GM19397 (cell line): ENCODE measurements around the gene SCN1B.
"Not testable (repeated sequence)": the region's sequence is repeated elsewhere in the genome, so short reads cannot be mapped to it uniquely, and the experiment has no call there.

Experiments used
- ATAC-seq: cut with Tn5 transposase; IDR thresholded peaks from one replicate; pipeline ENCODE4 v1.9.1; 2021; ENCODE audit warnings: mild to moderate bottlenecking, moderate library complexity; ENCODE audit not compliant: unreplicated experiment

The SCN1B gene

GRCh38 chr19:35015954-35016351 is 14.3 kb upstream of the SCN1B start:
- ATAC-seq, result no peak

- ATAC-seq, result no peak
These were observed 12.8 kb upstream of the SCN1B start for GRCh38 chr19:35017507-35017906.

- ATAC-seq, result no peak
These were observed 11.9 kb upstream of the SCN1B start for GRCh38 chr19:35018379-35018778.

GRCh38 chr19:35019144-35019543 is 11.1 kb upstream of the SCN1B start:
- no peak for ATAC-seq

GRCh38 chr19:35021016-35021415 is 9.3 kb upstream of the SCN1B start:
- no peak for ATAC-seq

GRCh38 chr19:35021596-35021995 is 8.7 kb upstream of the SCN1B start:
- no peak for ATAC-seq

- ATAC-seq, result no peak
These were observed 7.8 kb upstream of the SCN1B start for GRCh38 chr19:35022460-35022859.

- ATAC-seq, result no peak
These were observed 6.8 kb upstream of the SCN1B start for GRCh38 chr19:35023428-35023827.

- no peak for ATAC-seq
These were observed 6.2 kb upstream of the SCN1B start for GRCh38 chr19:35024095-35024494.

GRCh38 chr19:35025969-35026368 is 4.3 kb upstream of the SCN1B start:
- no peak for ATAC-seq

- no peak for ATAC-seq
These were observed 3.9 kb upstream of the SCN1B start for GRCh38 chr19:35026418-35026817.

- ATAC-seq, result no peak
These were observed 3.3 kb upstream of the SCN1B start for GRCh38 chr19:35027009-35027408.

- no peak for ATAC-seq
These were observed 2.2 kb upstream of the SCN1B start for GRCh38 chr19:35027851-35028599.

GRCh38 chr19:35028600-35028885 is 1.7 kb upstream of the SCN1B start:
- not testable (repeated sequence) for ATAC-seq

- not testable (repeated sequence) for ATAC-seq
These were observed 964 bp upstream of the SCN1B start for GRCh38 chr19:35029275-35029736.

GRCh38 chr19:35029737-35030256 is 473 bp upstream of the SCN1B start:
- ATAC-seq, result no peak

GRCh38 chr19:35031072-35031881 is 1.0 kb downstream of the SCN1B start:
- no peak for ATAC-seq

- no peak for ATAC-seq
These were observed 2.1 kb downstream of the SCN1B start for GRCh38 chr19:35032356-35032865.

GRCh38 chr19:35033067-35034004 is 3.1 kb downstream of the SCN1B start:
- ATAC-seq, result no peak

- ATAC-seq, result no peak
These were observed 3.8 kb downstream of the SCN1B start for GRCh38 chr19:35034005-35034502.
